Glutamatergic neuron (in vitro differentiated cells): ENCODE measurements around the gene FAM217B. TPM values are rescaled to one million over a fixed set of nuclear protein-coding genes. Genes with fewer than 3 reads are reported as not detected.
A peak's percentile ranks its signal among the peaks of the same experiment; 100 is the strongest.

Experiments used
- DNase-seq: peaks from one replicate; pipeline ENCODE4 v3.0.0; 2022
- H3K27ac Mint-ChIP-seq: one replicate; pipeline ENCODE4 v1.8.0; 2020; ENCODE audit warnings: mild to moderate bottlenecking, mixed read lengths, inconsistent platforms; ENCODE audit not compliant: unreplicated experiment
- H3K27me3 Mint-ChIP-seq: one replicate; pipeline ENCODE4 v1.8.0; 2020; ENCODE audit warnings: mild to moderate bottlenecking, moderate library complexity, mixed read lengths, inconsistent platforms; ENCODE audit not compliant: unreplicated experiment
- H3K36me3 Mint-ChIP-seq: one replicate; pipeline ENCODE4 v1.8.0; 2020; ENCODE audit warnings: mild to moderate bottlenecking, mixed read lengths, inconsistent platforms; ENCODE audit not compliant: unreplicated experiment
- H3K4me1 Mint-ChIP-seq: one replicate; pipeline ENCODE4 v1.8.0; 2020; ENCODE audit warnings: mild to moderate bottlenecking, low read depth, mixed read lengths, inconsistent platforms; ENCODE audit not compliant: unreplicated experiment
- H3K4me3 Mint-ChIP-seq: one replicate; pipeline ENCODE4 v1.8.0; 2020; ENCODE audit warnings: mild to moderate bottlenecking, mixed read lengths, inconsistent platforms; ENCODE audit not compliant: unreplicated experiment
- H3K9me3 Mint-ChIP-seq: one replicate; pipeline ENCODE4 v1.8.0; 2020; ENCODE audit warnings: mild to moderate bottlenecking, moderate library complexity, mixed read lengths, inconsistent platforms; ENCODE audit not compliant: unreplicated experiment
- CTCF ChIP-seq: fragments of 200-600 bp; sonication (generic); IDR thresholded peaks from one replicate; pipeline ENCODE4 v1.5.0; 2021; ENCODE audit not compliant: partially characterized antibody, unreplicated experiment
- long read RNA-seq: library from polyadenylated mRNA; unstranded; transcript quantifications from one replicate; pipeline ENCODE4 v2.0.0, GENCODE V29; 2020; ENCODE audit not compliant: unreplicated experiment
- total RNA-seq: library from RNA; stranded (reverse); fragmentation: NEBNext Ultra II Directional; extraction: Animal tissue kit (Norgen Biotek cat#: 25700); gene quantifications from one replicate; pipeline ENCODE4 v1.2.1, GENCODE V29; 2021; ENCODE audit not compliant: unreplicated experiment

Gene FAM217B, protein sequence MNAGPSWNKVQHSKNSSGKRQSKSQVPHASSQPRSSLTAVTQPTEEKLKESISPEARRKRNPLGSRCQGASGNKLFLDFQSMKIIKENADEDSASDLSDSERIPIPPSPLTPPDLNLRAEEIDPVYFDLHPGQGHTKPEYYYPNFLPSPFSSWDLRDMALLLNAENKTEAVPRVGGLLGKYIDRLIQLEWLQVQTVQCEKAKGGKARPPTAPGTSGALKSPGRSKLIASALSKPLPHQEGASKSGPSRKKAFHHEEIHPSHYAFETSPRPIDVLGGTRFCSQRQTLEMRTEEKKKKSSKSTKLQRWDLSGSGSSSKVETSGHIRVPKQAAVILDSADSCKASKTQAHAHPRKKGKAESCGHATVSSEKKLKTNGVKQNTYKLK
- total RNA-seq, result 14.8 TPM
- long read RNA-seq, full-length matches to known transcripts, result 6 of 6 reads
- long read RNA-seq, partial matches to known transcripts, result 0 of 6 reads
- long read RNA-seq, other reads (novel, unspliced or antisense), result 0 of 6 reads

- H3K9me3 Mint-ChIP-seq, result peaks cover 6% of the 10 kb centered on the region
- peaks cover 17% of the 10 kb centered on the region for H3K4me1 Mint-ChIP-seq
- peak; percentile 93 for DNase-seq
- peak within 1 kb of the TSS; percentile 98 for H3K4me3 Mint-ChIP-seq
- TF ChIP-seq CTCF, result no peak
- H3K27me3 Mint-ChIP-seq, result peaks cover 4% of the 10 kb centered on the region
- H3K36me3 Mint-ChIP-seq, result no peaks in the 10 kb centered on the region
- H3K27ac Mint-ChIP-seq, result peak within 1 kb of the TSS; percentile 100
Measured at GRCh38 chr20:59940129-59940955, at the start of gene FAM217B, which contains the start of gene PPP1R3D. TSS of gene FAM217B (plus strand) at chr20:59940389. CDS start at chr20:59943944, 3,555 bp downstream. TSS of gene PPP1R3D (minus strand) at chr20:59940305. CDS start at chr20:59939931, 374 bp downstream.

GRCh38 chr20:59891581-59891980 is 48.6 kb upstream of the FAM217B start:
- Mint-ChIP-seq H3K27me3 (peaks cover 5% of the 10 kb centered on the region), H3K9me3 (no peaks in the 10 kb centered on the region), H3K4me1 (no peaks in the 10 kb centered on the region), H3K36me3 (no peaks in the 10 kb centered on the region), H3K27ac (no peak overlapping the region), H3K4me3 (no peak overlapping the region)
- no peak for DNase-seq
- TF ChIP-seq CTCF, result no peak

DNA sequence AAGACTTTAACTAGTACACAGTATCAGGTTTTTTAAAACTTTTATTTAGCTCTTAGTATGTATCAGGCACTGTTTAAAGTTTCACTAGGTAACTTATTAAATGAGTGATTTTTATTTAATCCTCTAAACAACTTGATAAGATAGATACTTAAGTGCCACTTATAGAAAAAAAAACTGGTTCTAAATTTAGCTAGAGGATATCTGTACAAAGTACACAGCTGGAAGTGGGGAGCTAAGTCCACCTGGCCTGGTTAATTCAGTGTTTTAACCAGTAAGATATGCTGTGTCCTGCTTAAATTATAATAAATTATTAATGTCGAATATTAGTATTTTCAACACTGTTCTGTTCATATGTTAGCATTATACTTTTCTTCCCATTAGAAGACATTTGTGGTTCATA is 44.3 kb upstream of the FAM217B start:
- DNase-seq, result no peak
- H3K27me3 Mint-ChIP-seq, result peaks cover 2% of the 10 kb centered on the region
- H3K36me3 Mint-ChIP-seq, result no peaks in the 10 kb centered on the region
- H3K27ac Mint-ChIP-seq, result no peak overlapping the region
- no peak for TF ChIP-seq CTCF
- H3K9me3 Mint-ChIP-seq, result peaks cover 2% of the 10 kb centered on the region
- no peak overlapping the region for H3K4me3 Mint-ChIP-seq
- no peaks in the 10 kb centered on the region for H3K4me1 Mint-ChIP-seq

GRCh38 chr20:59902470-59902869 is 37.7 kb upstream of the FAM217B start:
- no peak for TF ChIP-seq CTCF
- Mint-ChIP-seq H3K4me1 (no peaks in the 10 kb centered on the region), H3K4me3 (no peak overlapping the region), H3K27me3 (no peaks in the 10 kb centered on the region), H3K9me3 (peaks cover 2% of the 10 kb centered on the region), H3K27ac (no peak overlapping the region), H3K36me3 (no peaks in the 10 kb centered on the region)
- DNase-seq, result no peak

DNA sequence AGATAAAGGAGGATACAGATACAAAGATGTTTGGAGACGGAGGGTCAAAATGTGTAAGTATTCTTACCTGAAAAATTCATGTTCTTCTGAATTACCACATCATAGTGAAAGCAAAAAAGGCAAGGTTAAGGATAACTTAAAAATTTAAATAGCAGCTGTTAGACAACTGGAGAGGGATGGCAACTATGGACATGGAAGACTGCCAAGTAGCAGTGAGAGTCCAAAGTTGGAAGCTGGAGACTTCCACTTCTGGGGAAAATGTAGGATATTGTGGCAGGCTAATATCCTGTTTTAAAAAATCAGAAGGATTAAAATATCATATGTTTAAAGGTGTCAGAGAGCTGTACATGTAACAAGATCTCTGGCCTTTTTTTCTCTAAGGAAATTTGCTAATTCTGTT is 36.6 kb upstream of the FAM217B start:
- Mint-ChIP-seq H3K4me1 (no peaks in the 10 kb centered on the region), H3K4me3 (no peak overlapping the region), H3K27ac (no peak overlapping the region), H3K36me3 (no peaks in the 10 kb centered on the region), H3K27me3 (no peaks in the 10 kb centered on the region), H3K9me3 (peaks cover 2% of the 10 kb centered on the region)
- TF ChIP-seq CTCF, result no peak
- DNase-seq, result no peak
